Glutamatergic neuron (in vitro differentiated cells): Measurements from ENCODE around the gene HOGA1. TPM values are rescaled to one million over a fixed set of nuclear protein-coding genes. Genes with fewer than 3 reads are reported as not detected.

Experiments
- DNase-seq: peaks from one replicate; pipeline ENCODE4 v3.0.0; 2022
- H3K27ac Mint-ChIP-seq: one replicate; pipeline ENCODE4 v1.8.0; 2020; ENCODE audit warnings: mild to moderate bottlenecking, mixed read lengths, inconsistent platforms; ENCODE audit not compliant: unreplicated experiment
- H3K27me3 Mint-ChIP-seq: one replicate; pipeline ENCODE4 v1.8.0; 2020; ENCODE audit warnings: mild to moderate bottlenecking, moderate library complexity, mixed read lengths, inconsistent platforms; ENCODE audit not compliant: unreplicated experiment
- H3K36me3 Mint-ChIP-seq: one replicate; pipeline ENCODE4 v1.8.0; 2020; ENCODE audit warnings: mild to moderate bottlenecking, mixed read lengths, inconsistent platforms; ENCODE audit not compliant: unreplicated experiment
- H3K4me1 Mint-ChIP-seq: one replicate; pipeline ENCODE4 v1.8.0; 2020; ENCODE audit warnings: mild to moderate bottlenecking, low read depth, mixed read lengths, inconsistent platforms; ENCODE audit not compliant: unreplicated experiment
- H3K4me3 Mint-ChIP-seq: one replicate; pipeline ENCODE4 v1.8.0; 2020; ENCODE audit warnings: mild to moderate bottlenecking, mixed read lengths, inconsistent platforms; ENCODE audit not compliant: unreplicated experiment
- H3K9me3 Mint-ChIP-seq: one replicate; pipeline ENCODE4 v1.8.0; 2020; ENCODE audit warnings: mild to moderate bottlenecking, moderate library complexity, mixed read lengths, inconsistent platforms; ENCODE audit not compliant: unreplicated experiment
- total RNA-seq: library from RNA; stranded (reverse); fragmentation: NEBNext Ultra II Directional; extraction: Animal tissue kit (Norgen Biotek cat#: 25700); gene quantifications from one replicate; pipeline ENCODE4 v1.2.1, GENCODE V29; 2021; ENCODE audit not compliant: unreplicated experiment
- TF ChIP-seq, protein P1 (sequence below): fragments of 200-600 bp; sonication (generic); IDR thresholded peaks from one replicate; pipeline ENCODE4 v1.5.0; 2021; ENCODE audit not compliant: partially characterized antibody, unreplicated experiment

Gene HOGA1
- total RNA-seq, 1 donor from 2014 or later, result not detected

DNA sequence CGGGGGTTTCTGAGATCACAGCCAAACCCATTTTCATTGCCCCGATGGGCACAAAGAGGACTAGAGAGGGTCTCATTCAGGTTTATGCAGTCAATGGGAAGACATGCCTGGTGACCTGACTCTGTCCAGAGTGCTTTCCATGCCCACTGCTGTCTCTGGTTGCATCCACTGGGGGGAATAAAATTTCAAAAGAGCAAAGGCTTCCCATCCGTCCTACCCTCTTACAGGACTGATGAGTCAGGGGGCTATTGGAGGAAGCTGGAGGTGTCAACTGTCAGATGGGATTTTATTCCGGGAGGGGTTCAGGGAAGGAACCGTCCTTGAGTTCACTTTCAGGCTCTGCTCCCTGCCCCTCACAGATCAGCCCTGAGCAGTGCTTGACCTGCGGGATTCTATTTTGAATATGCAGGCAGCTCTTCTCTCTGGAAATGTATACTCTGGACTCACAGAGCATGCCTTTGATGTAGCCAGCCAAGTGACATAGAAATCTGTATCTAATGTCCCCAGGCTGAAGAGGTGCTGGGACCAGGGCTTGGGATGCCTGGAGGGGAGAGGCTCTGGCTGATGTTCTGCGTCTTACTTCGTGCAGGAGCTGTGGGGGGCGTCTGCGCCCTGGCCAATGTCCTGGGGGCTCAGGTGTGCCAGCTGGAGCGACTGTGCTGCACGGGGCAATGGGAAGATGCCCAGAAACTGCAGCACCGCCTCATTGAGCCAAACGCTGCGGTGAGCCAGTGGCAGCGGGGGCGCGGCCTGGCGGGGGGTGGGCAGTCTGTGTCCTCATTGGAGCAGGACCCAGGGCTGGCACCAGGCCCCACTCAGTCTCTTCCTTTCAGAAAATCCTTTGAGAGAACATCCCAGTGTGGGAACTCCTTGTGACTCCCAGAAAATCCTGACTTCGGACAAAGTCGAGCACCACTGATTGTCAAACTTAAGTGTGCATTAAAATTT, 17.4 kb downstream of the HOGA1 start:
- H3K9me3 Mint-ChIP-seq, result no peaks in the 10 kb centered on the region
- TF ChIP-seq, protein P1, sequence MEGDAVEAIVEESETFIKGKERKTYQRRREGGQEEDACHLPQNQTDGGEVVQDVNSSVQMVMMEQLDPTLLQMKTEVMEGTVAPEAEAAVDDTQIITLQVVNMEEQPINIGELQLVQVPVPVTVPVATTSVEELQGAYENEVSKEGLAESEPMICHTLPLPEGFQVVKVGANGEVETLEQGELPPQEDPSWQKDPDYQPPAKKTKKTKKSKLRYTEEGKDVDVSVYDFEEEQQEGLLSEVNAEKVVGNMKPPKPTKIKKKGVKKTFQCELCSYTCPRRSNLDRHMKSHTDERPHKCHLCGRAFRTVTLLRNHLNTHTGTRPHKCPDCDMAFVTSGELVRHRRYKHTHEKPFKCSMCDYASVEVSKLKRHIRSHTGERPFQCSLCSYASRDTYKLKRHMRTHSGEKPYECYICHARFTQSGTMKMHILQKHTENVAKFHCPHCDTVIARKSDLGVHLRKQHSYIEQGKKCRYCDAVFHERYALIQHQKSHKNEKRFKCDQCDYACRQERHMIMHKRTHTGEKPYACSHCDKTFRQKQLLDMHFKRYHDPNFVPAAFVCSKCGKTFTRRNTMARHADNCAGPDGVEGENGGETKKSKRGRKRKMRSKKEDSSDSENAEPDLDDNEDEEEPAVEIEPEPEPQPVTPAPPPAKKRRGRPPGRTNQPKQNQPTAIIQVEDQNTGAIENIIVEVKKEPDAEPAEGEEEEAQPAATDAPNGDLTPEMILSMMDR, result no peak
- H3K27me3 Mint-ChIP-seq, result no peaks in the 10 kb centered on the region
- no peak overlapping the region for H3K4me3 Mint-ChIP-seq
- no peaks in the 10 kb centered on the region for H3K36me3 Mint-ChIP-seq
- H3K27ac Mint-ChIP-seq, result no peak overlapping the region
- DNase-seq, result no peak
- H3K4me1 Mint-ChIP-seq, result no peaks in the 10 kb centered on the region

- Mint-ChIP-seq H3K27ac (no peak overlapping the region), H3K36me3 (no peaks in the 10 kb centered on the region), H3K4me3 (no peak overlapping the region), H3K27me3 (no peaks in the 10 kb centered on the region), H3K4me1 (peaks cover 4% of the 10 kb centered on the region), H3K9me3 (no peaks in the 10 kb centered on the region)
- TF ChIP-seq, protein P1, result no peak
- DNase-seq, result no peak
These were observed 23.0 kb downstream of the HOGA1 start for GRCh38 chr10:97607095-97607636.

GRCh38 chr10:97608991-97609561, 24.9 kb downstream of the HOGA1 start:
- H3K27me3 Mint-ChIP-seq, result no peaks in the 10 kb centered on the region
- no peaks in the 10 kb centered on the region for H3K9me3 Mint-ChIP-seq
- peaks cover 4% of the 10 kb centered on the region for H3K4me1 Mint-ChIP-seq
- H3K4me3 Mint-ChIP-seq, result no peak overlapping the region
- DNase-seq, result no peak
- TF ChIP-seq, protein P1, result no peak
- no peaks in the 10 kb centered on the region for H3K36me3 Mint-ChIP-seq
- H3K27ac Mint-ChIP-seq, result no peak overlapping the region

GRCh38 chr10:97611473-97611872, 27.3 kb downstream of the HOGA1 start:
- Mint-ChIP-seq H3K36me3 (no peaks in the 10 kb centered on the region), H3K4me1 (peaks cover 4% of the 10 kb centered on the region), H3K27me3 (no peaks in the 10 kb centered on the region), H3K9me3 (no peaks in the 10 kb centered on the region), H3K27ac (no peak overlapping the region), H3K4me3 (no peak overlapping the region)
- TF ChIP-seq, protein P1, result no peak
- DNase-seq, result no peak
